PC-9 (cell line): ENCODE measurements around the gene FTL.

Experiments
- EZH2 ChIP-seq: fragments of 200-600 bp; sonication (generic); IDR thresholded peaks from 2 replicates; pipeline ENCODE4 v1.8.0; 2017; ENCODE audit warnings: antibody characterized with exemption, low read depth
- TF ChIP-seq, protein P1 (sequence below): fragments of 200-600 bp; sonication (generic); conservative IDR thresholded peaks from 2 replicates; pipeline ENCODE4 v1.6.1; 2017; ENCODE audit warnings: mixed run types, antibody characterized with exemption, mild to moderate bottlenecking, moderate library complexity

DNA sequence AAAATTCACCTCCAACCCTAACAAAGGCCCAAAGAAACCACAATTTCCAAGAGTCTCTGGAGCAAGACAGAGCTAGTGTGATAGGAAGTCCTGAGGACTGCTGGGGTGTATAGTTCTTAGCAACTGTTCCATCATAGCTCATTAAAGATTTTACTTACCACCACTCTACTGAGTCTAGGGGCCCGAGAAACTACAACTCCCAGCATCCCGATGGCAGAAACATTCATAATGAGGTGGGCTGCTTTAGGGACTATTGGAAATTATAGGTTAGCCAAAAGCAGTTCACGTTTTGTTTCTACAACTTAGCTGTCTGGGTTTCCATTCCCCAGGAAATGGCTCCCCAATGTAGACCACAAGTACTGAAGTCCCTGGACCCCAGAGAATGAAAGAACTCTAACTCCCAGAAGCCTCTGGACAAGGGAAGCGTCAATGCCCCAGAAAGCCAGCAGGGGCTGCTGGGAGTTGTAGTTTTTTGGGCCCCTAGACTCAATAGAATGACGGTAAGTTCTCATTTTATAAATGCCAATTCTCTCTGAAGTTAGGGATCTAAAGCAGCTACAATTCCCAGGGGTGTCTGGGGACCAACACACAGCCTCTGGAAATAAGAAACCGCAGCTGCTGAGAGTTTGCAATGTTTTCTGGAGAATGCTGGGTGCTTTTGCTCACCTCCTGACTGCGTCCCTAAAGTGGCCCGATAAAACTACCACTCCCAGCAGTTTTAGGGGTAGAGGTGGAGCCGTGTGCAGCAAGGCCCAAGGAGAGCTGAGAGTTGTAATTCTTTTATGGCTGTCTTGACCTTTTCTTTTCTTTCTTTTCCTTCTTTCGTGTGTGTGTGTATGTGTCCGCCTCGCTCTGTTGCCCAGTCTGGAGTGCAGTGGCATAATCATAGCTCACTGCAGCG is 11.1 kb downstream of the FTL start:
- TF ChIP-seq, protein P1, sequence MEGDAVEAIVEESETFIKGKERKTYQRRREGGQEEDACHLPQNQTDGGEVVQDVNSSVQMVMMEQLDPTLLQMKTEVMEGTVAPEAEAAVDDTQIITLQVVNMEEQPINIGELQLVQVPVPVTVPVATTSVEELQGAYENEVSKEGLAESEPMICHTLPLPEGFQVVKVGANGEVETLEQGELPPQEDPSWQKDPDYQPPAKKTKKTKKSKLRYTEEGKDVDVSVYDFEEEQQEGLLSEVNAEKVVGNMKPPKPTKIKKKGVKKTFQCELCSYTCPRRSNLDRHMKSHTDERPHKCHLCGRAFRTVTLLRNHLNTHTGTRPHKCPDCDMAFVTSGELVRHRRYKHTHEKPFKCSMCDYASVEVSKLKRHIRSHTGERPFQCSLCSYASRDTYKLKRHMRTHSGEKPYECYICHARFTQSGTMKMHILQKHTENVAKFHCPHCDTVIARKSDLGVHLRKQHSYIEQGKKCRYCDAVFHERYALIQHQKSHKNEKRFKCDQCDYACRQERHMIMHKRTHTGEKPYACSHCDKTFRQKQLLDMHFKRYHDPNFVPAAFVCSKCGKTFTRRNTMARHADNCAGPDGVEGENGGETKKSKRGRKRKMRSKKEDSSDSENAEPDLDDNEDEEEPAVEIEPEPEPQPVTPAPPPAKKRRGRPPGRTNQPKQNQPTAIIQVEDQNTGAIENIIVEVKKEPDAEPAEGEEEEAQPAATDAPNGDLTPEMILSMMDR, result peak; percentile 60
- TF ChIP-seq EZH2, result no peak
